ENCODE results near the gene RPL37A.
A peak's percentile ranks its signal among the peaks of the same experiment; 100 is the strongest.

Gene RPL37A

GRCh38 chr2:216498379-216499352 lies at the start of gene RPL37A:
Gene RPL37A, plus strand, starts transcription at chr2:216498844. Its CDS starts 31 bp downstream, at chr2:216498875.
- DNase-seq: peak; percentile 97

DNA sequence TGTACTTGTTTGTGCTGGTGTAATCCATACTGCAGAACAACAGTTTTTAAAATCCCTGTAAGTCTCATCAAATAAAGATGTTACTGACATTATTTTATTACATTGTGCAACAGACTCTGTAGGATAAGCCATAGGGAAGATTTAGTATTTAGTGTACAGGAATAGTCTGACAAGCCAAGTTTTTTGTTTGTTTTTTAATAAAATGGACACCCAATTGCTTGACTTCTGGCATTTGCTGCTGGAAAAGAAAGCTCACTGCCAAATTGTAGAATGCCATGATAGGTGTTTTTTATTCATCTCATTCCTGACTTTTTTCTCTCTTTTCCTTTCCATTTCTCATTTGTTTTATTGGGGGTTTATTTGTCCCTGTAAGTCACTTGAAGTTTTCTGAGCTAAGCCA lies 48.3 kb upstream of the RPL37A start:
- no peak for DNase-seq

- DNase-seq: no peak
Measured at GRCh38 chr2:216450784-216451183, 47.9 kb upstream of the RPL37A start.

GRCh38 chr2:216453955-216454614 lies 44.6 kb upstream of the RPL37A start:
- DNase-seq: no peak

GRCh38 chr2:216463148-216463547 lies 35.5 kb upstream of the RPL37A start:
- no peak for DNase-seq

GRCh38 chr2:216464104-216464720 lies 34.4 kb upstream of the RPL37A start:
- no peak for DNase-seq

GRCh38 chr2:216465579-216466195 lies 33.0 kb upstream of the RPL37A start:
- no peak for DNase-seq

- no peak for DNase-seq
Measured at GRCh38 chr2:216467845-216468244, 30.8 kb upstream of the RPL37A start.

GRCh38 chr2:216469661-216470060 lies 29.0 kb upstream of the RPL37A start:
- DNase-seq: no peak

DNA sequence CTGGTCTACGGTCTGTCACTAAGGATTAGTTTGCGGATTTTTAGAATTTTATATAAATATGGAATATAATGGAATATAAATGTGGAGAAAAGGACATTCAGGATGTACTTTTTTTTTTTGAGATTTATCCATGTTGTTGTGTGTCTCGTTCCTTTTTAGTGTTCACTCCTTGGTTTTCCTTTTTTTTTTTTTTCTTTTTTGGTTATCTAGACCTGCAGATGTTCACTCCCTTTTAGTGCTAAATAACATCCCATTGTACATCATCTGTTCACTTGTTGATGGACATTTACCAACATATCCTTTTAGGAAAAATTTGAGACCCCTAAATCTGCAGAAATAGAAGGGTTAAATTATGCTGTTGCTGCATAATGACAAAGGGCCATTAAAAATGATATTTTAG lies 25.5 kb upstream of the RPL37A start:
- DNase-seq: no peak

DNA sequence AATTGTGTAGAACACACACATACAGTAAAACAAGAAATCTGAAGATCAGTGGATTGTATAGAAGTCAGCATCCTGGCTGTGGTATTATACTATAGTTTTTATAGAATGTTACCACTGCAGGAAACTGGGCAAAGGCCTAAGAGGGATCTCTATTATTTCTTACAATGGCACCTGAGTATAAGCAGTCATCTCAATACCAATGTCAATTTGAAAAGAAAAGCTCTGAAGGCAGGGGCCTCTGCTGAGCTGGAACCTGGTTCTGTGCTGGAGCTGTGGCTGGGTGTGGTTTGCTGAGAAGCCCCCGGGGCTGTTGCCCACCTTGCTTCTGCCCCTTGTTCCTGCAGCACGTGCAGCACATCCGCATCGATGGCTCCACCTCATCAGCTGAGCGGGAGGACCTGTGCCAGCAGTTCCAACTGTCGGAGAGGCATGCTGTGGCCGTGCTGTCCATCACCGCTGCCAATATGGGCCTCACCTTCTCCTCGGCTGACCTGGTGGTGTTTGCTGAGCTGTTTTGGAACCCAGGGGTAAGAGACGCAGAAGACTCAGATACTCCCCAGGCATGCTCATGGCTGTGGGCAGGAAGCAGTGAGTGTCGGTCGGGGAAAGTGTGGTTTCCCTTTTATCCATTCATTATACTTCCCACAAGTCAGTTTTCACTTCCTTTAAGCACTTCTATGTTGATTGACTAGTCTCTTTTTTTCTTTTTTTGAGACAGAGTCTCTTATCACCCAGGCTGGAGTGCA lies 23.5 kb upstream of the RPL37A start:
- DNase-seq: no peak

DNA sequence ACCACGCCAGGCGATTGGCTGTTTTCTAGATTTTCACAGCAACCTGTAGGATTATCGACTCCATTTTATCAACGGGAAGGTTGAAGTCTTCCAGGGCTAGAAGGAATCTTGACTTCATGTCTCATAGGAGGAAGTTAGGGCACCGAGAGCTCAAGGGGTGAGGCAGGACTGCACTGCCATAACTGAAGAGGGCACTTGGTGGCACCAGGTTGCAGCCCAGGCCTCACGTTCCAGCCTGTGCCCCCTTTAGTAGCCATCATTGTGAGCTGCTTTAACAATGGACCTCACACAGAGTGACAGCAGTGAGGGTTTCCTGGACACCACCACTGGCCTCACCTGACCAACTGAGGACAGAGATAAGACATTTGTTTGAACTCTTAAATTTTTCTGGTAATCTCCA lies 22.9 kb upstream of the RPL37A start:
- DNase-seq: no peak

- DNase-seq: no peak
Measured at GRCh38 chr2:216477283-216478035, 21.2 kb upstream of the RPL37A start.

DNA sequence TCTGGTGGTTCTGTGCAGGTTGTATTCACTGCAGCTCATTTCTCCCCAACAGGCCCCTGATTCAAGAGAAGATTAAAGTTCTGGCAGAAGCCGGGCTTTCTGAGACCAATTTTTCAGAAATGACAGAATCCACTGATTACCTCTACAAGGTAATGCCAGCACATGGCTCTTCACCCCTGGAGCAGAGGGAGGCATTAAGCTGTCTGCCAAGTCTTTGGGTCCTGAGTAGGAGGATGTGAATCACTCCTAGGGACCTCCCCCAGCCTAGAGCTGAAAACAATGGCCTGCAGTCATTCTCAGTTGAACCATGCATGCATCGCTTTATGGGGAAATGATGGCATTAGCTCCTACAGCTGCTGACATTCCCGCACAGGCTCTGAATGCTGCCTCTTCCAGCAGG lies 20.5 kb upstream of the RPL37A start:
- no peak for DNase-seq

DNA sequence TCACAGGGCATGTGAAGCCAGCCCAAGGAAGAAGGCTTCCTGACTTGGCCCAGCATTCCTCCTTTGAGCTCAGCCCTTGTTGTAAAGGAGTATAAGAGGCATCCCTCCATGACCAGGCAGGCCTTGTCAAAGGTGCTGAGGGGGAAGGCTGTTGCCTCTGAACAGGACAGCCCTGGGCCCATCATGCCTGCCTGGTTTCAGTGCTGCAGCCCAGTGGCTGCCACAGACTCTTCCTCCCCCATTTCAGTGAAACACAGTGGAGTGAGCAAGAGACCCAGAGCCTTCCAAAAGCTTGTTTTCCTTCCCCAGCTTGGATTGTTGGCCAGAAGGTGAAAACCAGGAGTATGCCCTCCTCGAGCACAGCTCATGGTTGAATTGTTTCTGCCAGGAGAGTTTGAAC lies 19.9 kb upstream of the RPL37A start:
- DNase-seq: no peak

- no peak for DNase-seq
Measured at GRCh38 chr2:216480221-216480620, 18.4 kb upstream of the RPL37A start.

DNA sequence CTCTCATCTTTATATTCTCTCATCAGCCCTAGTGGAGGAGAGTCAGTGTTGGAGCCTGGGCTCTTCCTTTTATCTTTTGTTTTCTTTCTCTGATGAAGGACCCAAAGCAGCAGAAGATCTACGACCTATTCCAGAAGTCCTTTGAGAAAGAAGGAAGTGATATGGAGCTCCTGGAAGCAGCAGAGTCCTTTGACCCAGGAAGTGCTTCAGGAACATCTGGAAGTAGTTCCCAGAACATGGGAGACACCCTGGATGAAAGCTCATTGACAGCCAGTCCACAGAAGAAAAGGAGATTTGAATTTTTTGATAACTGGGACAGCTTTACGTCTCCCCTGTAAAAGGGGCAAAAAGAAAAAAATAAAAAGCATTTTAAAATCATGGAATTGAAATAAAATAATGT lies 16.0 kb upstream of the RPL37A start:
- no peak for DNase-seq

DNA sequence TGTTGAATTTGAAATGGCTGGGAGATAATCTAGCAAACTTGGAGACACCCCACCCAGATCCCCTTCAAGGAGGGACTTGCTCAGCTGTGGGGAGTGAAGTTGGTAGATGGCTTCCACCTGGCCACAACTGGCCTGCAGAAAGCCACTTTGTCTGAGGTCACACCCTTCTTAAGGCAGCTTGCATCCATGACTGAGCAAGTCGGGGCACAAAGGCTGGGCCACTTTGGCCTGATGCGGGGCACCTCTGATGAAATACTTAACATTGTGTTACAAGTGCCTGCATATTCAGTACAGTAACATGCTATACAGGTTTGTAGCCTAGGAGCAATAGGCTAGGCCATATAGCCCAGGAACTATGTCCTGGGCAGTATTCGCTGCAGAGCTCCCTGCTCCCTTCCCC lies 13.4 kb upstream of the RPL37A start:
- no peak for DNase-seq

DNA sequence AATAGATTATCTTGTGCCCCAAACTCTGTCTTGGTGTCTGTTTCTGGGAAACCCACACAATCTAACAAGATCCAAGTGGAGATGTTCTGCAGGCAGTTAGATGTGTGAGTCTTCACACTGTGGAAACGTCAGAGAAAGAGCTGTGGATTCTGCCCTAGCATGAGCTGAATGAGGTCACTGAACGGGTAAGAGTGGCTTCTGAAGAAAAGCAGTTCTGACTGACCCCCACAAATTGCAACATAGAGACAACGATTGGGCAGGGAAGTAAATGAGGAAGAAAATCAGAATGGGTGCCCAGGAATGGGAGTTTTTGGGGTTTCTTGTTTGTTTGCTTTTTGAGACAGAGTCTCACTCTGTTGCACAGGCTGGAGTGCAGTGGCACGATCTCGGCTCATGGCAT lies 12.9 kb upstream of the RPL37A start:
- no peak for DNase-seq

GRCh38 chr2:216486271-216486670 lies 12.4 kb upstream of the RPL37A start:
- no peak for DNase-seq

DNA sequence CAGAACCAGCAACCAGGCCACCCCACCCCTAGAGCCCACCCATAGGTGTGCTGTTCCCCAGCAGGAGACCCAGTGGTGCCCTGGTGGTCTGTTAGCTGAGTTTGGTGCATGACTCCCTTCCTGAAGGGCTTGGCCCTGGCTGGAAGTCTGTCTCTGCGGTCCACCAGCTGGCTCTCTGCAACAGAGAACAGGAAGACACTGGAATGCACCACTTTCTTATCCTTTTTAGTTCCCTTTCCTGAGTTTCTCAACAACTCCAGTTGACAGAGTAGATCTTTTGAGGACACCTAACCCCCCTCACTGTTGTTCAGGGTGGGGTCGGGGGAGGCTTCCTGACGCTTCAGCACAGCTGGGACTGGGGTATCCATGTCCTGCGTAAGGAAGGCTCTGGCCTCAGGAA lies 11.9 kb upstream of the RPL37A start:
- no peak for DNase-seq

DNA sequence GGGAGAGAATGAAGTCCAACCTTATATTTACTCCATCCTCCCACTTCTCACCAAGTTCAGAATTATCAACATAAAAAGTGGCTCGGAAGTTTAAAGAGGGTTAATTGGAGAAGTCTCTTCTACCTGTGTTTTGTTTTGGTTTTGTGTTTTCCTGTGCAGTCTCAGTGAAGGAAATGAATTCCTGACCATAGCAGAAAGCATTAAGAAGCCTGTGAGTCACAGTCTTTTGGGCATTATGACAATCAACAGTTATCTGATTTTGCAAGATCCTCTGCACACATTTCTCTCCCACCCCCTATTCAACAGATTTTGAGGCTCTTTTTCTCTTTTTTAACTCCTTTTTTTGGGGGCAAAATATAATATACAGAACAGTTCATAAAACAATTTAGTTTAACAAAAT lies 8.6 kb upstream of the RPL37A start:
- no peak for DNase-seq
